HEK293 (cell line): ENCODE data around the gene ABCG1.

Experiments used
- CTCF ChIA-PET: fragments of 350-600 bp; formaldehyde crosslinking; extraction: SDS; loops from one replicate; lab custom pipeline; 2021; ENCODE audit warnings: antibody characterized with exemption; lab: Yijun Ruan, JAX
- POLR2A ChIA-PET: fragments of 300-600 bp; formaldehyde crosslinking; extraction: SDS; loops from one replicate; lab custom pipeline; 2020; ENCODE audit warnings: antibody characterized with exemption, inconsistent platforms; lab: Yijun Ruan, JAX
- H3K27ac ChIP-seq: fragments of 200-500 bp; sonication (Bioruptor generic); 2 replicates; pipeline ENCODE4 v1.5.1; 2014; ENCODE audit warnings: low read depth, low read length, control low read depth, inconsistent platforms; ENCODE audit errors: extremely low read depth
- H3K36me3 ChIP-seq, 2 experiments: fragments of 200-500 bp in 1 of 2; sonication (Bioruptor generic) in 1 of 2; 1 replicate in 1 of 2; 2 replicates in 1 of 2; pipeline ENCODE4 v1.5.1; 2014 to 2017; ENCODE audit warnings: inconsistent platforms in 2 of 2, low read length in 2 of 2; ENCODE audit not compliant: control insufficient read depth in 2 of 2, insufficient read depth in 1 of 2
- H3K4me1 ChIP-seq: fragments of 200-500 bp; sonication (Bioruptor generic); 2 replicates; pipeline ENCODE4 v1.5.1; 2014; ENCODE audit warnings: mild to moderate bottlenecking, low read length, inconsistent platforms; ENCODE audit not compliant: control insufficient read depth, insufficient read depth
- H3K4me3 ChIP-seq: 2 replicates; pipeline ENCODE4 v1.5.1; 2011; ENCODE audit warnings: low read depth, mild to moderate bottlenecking, control low read depth, low read length, moderate library complexity
- H3K9me3 ChIP-seq: fragments of 200-500 bp; sonication (Bioruptor generic); 2 replicates; pipeline ENCODE4 v1.5.1; 2014; ENCODE audit warnings: low read depth, low read length, inconsistent platforms; ENCODE audit not compliant: control insufficient read depth, insufficient read depth
- KLF16 ChIP-seq: fragments of 450-650 bp; formaldehyde crosslinking; IDR thresholded peaks from 2 replicates; pipeline ENCODE4 v1.5.1; 2017; ENCODE audit warnings: missing biosample characterization, missing genetic modification characterization
- MEIS1 ChIP-seq: sonication (generic); formaldehyde crosslinking; IDR thresholded peaks from 2 replicates; pipeline ENCODE4 v1.8.1; 2022; ENCODE audit warnings: missing genetic modification reagents, mild to moderate bottlenecking, borderline replicate concordance
- ZBTB1 ChIP-seq: fragments of 450-650 bp; formaldehyde crosslinking; IDR thresholded peaks from 2 replicates; pipeline ENCODE4 v1.5.1; 2016; ENCODE audit warnings: missing biosample characterization, missing genetic modification characterization
- ZBTB11 ChIP-seq: fragments of 450-650 bp; formaldehyde crosslinking; conservative IDR thresholded peaks from 2 replicates; pipeline ENCODE4 v1.5.1; 2016; ENCODE audit warnings: low read depth, missing biosample characterization, missing genetic modification characterization
- ZFP37 ChIP-seq: fragments of 450-650 bp; formaldehyde crosslinking; IDR thresholded peaks from 2 replicates; pipeline ENCODE4 v1.5.1; 2016; ENCODE audit warnings: missing biosample characterization, missing genetic modification characterization
- ZNF184 ChIP-seq: fragments of 450-650 bp; IDR thresholded peaks from 2 replicates; pipeline ENCODE4 v1.5.1; 2018; ENCODE audit warnings: missing biosample characterization, mild to moderate bottlenecking, missing genetic modification characterization
- ZNF223 ChIP-seq: fragments of 450-650 bp; formaldehyde crosslinking; IDR thresholded peaks from 2 replicates; pipeline ENCODE4 v1.5.1; 2016; ENCODE audit warnings: missing biosample characterization, missing genetic modification characterization
- ZNF335 ChIP-seq: fragments of 450-650 bp; formaldehyde crosslinking; conservative IDR thresholded peaks from 2 replicates; pipeline ENCODE4 v1.5.1; 2016; ENCODE audit warnings: missing biosample characterization, missing genetic modification characterization
- ZNF404 ChIP-seq: fragments of 450-650 bp; formaldehyde crosslinking; IDR thresholded peaks from 2 replicates; pipeline ENCODE4 v1.5.1; 2017; ENCODE audit warnings: missing biosample characterization, missing genetic modification characterization
- ZNF521 ChIP-seq: fragments of 450-650 bp; formaldehyde crosslinking; IDR thresholded peaks from 2 replicates; pipeline ENCODE4 v1.5.1; 2017; ENCODE audit warnings: missing biosample characterization, mild to moderate bottlenecking, missing genetic modification characterization
- ZNF529 ChIP-seq: fragments of 450-650 bp; formaldehyde crosslinking; IDR thresholded peaks from 2 replicates; pipeline ENCODE4 v1.5.1; 2017; ENCODE audit warnings: missing genetic modification characterization, missing biosample characterization; ENCODE audit not compliant: insufficient replicate concordance
- ZNF530 ChIP-seq: fragments of 450-650 bp; formaldehyde crosslinking; IDR thresholded peaks from 2 replicates; pipeline ENCODE4 v1.5.1; 2016; ENCODE audit warnings: low read depth, missing biosample characterization, missing genetic modification characterization
- ZNF560 ChIP-seq: fragments of 450-650 bp; formaldehyde crosslinking; IDR thresholded peaks from 2 replicates; pipeline ENCODE4 v1.5.1; 2017; ENCODE audit warnings: missing biosample characterization, missing genetic modification characterization, borderline replicate concordance
- ZNF626 ChIP-seq: fragments of 450-650 bp; sonication (Bioruptor Pico); formaldehyde crosslinking; IDR thresholded peaks from 2 replicates; pipeline ENCODE4 v1.5.1; 2018; ENCODE audit warnings: missing biosample characterization, missing genetic modification characterization, inconsistent platforms
- ZNF677 ChIP-seq: fragments of 450-650 bp; IDR thresholded peaks from 2 replicates; pipeline ENCODE4 v1.5.0; 2018; ENCODE audit warnings: missing biosample characterization, mild to moderate bottlenecking, missing genetic modification characterization, moderate library complexity
- ZNF777 ChIP-seq: fragments of 450-650 bp; formaldehyde crosslinking; IDR thresholded peaks from 2 replicates; pipeline ENCODE4 v1.5.1; 2017; ENCODE audit warnings: missing biosample characterization, missing genetic modification characterization, borderline replicate concordance
- ZNF792 ChIP-seq: fragments of 450-650 bp; formaldehyde crosslinking; IDR thresholded peaks from 2 replicates; pipeline ENCODE4 v1.5.1; 2016; ENCODE audit warnings: missing biosample characterization, missing genetic modification characterization
- TF ChIP-seq, protein P1 (sequence below): fragments of 450-650 bp; formaldehyde crosslinking; IDR thresholded peaks from 2 replicates; pipeline ENCODE4 v1.5.1; 2016; ENCODE audit warnings: missing biosample characterization, missing genetic modification characterization, borderline replicate concordance

The ABCG1 gene

GRCh38 chr21:42300956-42301355 is 82.0 kb downstream of the ABCG1 start (continued):
- TF ChIP-seq ZNF223 (tag by site-specific recombination) (no peak), ZNF792 (tag by site-specific recombination) (no peak)
- TF ChIP-seq, protein P1, sequence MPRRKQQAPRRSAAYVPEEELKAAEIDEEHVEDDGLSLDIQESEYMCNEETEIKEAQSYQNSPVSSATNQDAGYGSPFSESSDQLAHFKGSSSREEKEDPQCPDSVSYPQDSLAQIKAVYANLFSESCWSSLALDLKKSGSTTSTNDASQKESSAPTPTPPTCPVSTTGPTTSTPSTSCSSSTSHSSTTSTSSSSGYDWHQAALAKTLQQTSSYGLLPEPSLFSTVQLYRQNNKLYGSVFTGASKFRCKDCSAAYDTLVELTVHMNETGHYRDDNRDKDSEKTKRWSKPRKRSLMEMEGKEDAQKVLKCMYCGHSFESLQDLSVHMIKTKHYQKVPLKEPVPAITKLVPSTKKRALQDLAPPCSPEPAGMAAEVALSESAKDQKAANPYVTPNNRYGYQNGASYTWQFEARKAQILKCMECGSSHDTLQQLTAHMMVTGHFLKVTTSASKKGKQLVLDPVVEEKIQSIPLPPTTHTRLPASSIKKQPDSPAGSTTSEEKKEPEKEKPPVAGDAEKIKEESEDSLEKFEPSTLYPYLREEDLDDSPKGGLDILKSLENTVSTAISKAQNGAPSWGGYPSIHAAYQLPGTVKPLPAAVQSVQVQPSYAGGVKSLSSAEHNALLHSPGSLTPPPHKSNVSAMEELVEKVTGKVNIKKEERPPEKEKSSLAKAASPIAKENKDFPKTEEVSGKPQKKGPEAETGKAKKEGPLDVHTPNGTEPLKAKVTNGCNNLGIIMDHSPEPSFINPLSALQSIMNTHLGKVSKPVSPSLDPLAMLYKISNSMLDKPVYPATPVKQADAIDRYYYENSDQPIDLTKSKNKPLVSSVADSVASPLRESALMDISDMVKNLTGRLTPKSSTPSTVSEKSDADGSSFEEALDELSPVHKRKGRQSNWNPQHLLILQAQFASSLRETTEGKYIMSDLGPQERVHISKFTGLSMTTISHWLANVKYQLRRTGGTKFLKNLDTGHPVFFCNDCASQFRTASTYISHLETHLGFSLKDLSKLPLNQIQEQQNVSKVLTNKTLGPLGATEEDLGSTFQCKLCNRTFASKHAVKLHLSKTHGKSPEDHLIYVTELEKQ (tag by site-specific recombination): no peak

- H3K4me1 ChIP-seq: no peaks in the 10 kb centered on the region
- no peak overlapping the region for H3K27ac ChIP-seq
- ChIA-PET CTCF (interaction anchor here (1.0 to 2.2 kb wide), 3 partner anchors 9 to 43 kb away, joined by 3 to 21 read pairs (median 6); no protein-coding TSS in a partner anchor), POLR2A (no interaction called here)
- H3K9me3 ChIP-seq: no peaks in the 10 kb centered on the region
- H3K4me3 ChIP-seq: no peak overlapping the region
- no peak for TF ChIP-seq ZFP37 (tag by site-specific recombination)
- TF ChIP-seq ZNF777 (tag by site-specific recombination): no peak
- no peak for TF ChIP-seq ZNF521 (tag by site-specific recombination)
- no peak for TF ChIP-seq ZNF677 (tag by site-specific recombination)
- TF ChIP-seq ZNF335: no peak
- no peak for TF ChIP-seq ZNF626 (tag by site-specific recombination)
- no peak for TF ChIP-seq ZBTB11 (tag by site-specific recombination)
- TF ChIP-seq ZNF530: no peak
- no peak for TF ChIP-seq KLF16 (tag by site-specific recombination)
- TF ChIP-seq ZNF560 (tag by site-specific recombination): no peak
- TF ChIP-seq ZNF529 (tag by site-specific recombination): no peak
- no peak for TF ChIP-seq ZNF184 (tag by site-specific recombination)
- no peak for TF ChIP-seq ZNF404
- TF ChIP-seq ZBTB1 (tag by site-specific recombination): no peak
- TF ChIP-seq MEIS1 (CRISPR knock-in tag): no peak
- no peaks in the 10 kb centered on the region for H3K36me3 ChIP-seq
These were observed 82.6 kb downstream of the ABCG1 start for GRCh38 chr21:42301371-42302075.
